Activated B cell treated with CpG ODN at 0.5 μM for 24 hours (primary cell): ENCODE results near the gene DNAJC1. TPM values are rescaled to one million over a fixed set of nuclear protein-coding genes. Genes with fewer than 3 reads are reported as not detected.

ENCODE experiments used
- ATAC-seq: fragments of 200-7000 bp; cut with Tn5 transposase; one replicate; pipeline ENCODE4 v1.10.0; 2021; ENCODE audit warnings: low read depth, mild to moderate bottlenecking, moderate library complexity
- CTCF ChIA-PET: fragments of 350-600 bp; sonication (Branson Sonifier 250); formaldehyde crosslinking; loops from one replicate; lab custom pipeline; 2021; ENCODE audit warnings: antibody characterized with exemption; lab: Charles Lee
- POLR2A ChIA-PET: fragments of 350-600 bp; sonication (Branson Sonifier 250); formaldehyde crosslinking; loops from one replicate; lab custom pipeline; 2021; ENCODE audit warnings: antibody characterized with exemption; lab: Charles Lee
- DNase-seq: peaks from one replicate; pipeline ENCODE4 v3.0.0; 2022
- H3K27ac Mint-ChIP-seq: one replicate; pipeline ENCODE4 v1.8.0; 2020; ENCODE audit warnings: mixed read lengths
- H3K27me3 Mint-ChIP-seq: one replicate; pipeline ENCODE4 v1.8.0; 2021; ENCODE audit warnings: mixed read lengths
- H3K36me3 Mint-ChIP-seq: one replicate; pipeline ENCODE4 v1.8.0; 2021; ENCODE audit warnings: low read depth, mixed read lengths
- H3K4me1 Mint-ChIP-seq: one replicate; pipeline ENCODE4 v1.8.0; 2021; ENCODE audit warnings: mixed read lengths
- H3K4me3 Mint-ChIP-seq: one replicate; pipeline ENCODE4 v1.8.0; 2020; ENCODE audit warnings: mild to moderate bottlenecking, mixed read lengths
- H3K9me3 Mint-ChIP-seq: one replicate; pipeline ENCODE4 v1.8.0; 2020; ENCODE audit warnings: mixed read lengths
- CTCF ChIP-seq: fragments of 200-600 bp; IDR thresholded peaks from one replicate; pipeline ENCODE4 v1.8.0; 2022; ENCODE audit warnings: antibody characterized with exemption, mild to moderate bottlenecking
- intact Hi-C: fragments of 100-400 bp; cut with micrococcal nuclease; formaldehyde crosslinking; loops from one replicate; pipeline ENCODE4 v1.15.1; 2024
- total RNA-seq: library from RNA; stranded (reverse); gene quantifications from 2 replicates; pipeline ENCODE4 v1.2.3, GENCODE V29; 2022

The DNAJC1 gene, protein sequence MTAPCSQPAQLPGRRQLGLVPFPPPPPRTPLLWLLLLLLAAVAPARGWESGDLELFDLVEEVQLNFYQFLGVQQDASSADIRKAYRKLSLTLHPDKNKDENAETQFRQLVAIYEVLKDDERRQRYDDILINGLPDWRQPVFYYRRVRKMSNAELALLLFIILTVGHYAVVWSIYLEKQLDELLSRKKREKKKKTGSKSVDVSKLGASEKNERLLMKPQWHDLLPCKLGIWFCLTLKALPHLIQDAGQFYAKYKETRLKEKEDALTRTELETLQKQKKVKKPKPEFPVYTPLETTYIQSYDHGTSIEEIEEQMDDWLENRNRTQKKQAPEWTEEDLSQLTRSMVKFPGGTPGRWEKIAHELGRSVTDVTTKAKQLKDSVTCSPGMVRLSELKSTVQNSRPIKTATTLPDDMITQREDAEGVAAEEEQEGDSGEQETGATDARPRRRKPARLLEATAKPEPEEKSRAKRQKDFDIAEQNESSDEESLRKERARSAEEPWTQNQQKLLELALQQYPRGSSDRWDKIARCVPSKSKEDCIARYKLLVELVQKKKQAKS
- total RNA-seq: 9.2 and 10.9 TPM in 2 replicates

- POLR2A ChIA-PET: interaction anchor here (0.6 to 4.6 kb wide), 12 partner anchors 10 to 1435 kb away, joined by 3 to 65 read pairs (median 4); partner anchors contain the start of genes COMMD3, MLLT10 and OTUD1
- ATAC-seq (peak; percentile 92), DNase-seq (peak; percentile 98)
- Mint-ChIP-seq H3K36me3 (no peaks in the 10 kb centered on the region), H3K27me3 (no peaks in the 10 kb centered on the region), H3K27ac (peak within 1 kb of the TSS; percentile 91), H3K4me3 (peak within 1 kb of the TSS; percentile 87), H3K9me3 (no peaks in the 10 kb centered on the region), H3K4me1 (peaks cover 41% of the 10 kb centered on the region)
- no peak for TF ChIP-seq CTCF
- CTCF ChIA-PET: interaction anchor here (1.2 to 2.5 kb wide), 5 partner anchors 10 to 986 kb away, joined by 3 to 24 read pairs (median 8); no protein-coding TSS in a partner anchor
- intact Hi-C loops: loop anchor here (1.0 to 5.0 kb wide), 11 partner anchors 226 to 1434 kb away; partner anchors contain the start of genes BMI1, COMMD3, MLLT10 and MSRB2
Observed at GRCh38 chr10:22003177-22003963, at the start of gene DNAJC1. DNAJC1 (minus strand) TSS chr10:22003730; CDS start chr10:22003434, 296 bp downstream.

DNA sequence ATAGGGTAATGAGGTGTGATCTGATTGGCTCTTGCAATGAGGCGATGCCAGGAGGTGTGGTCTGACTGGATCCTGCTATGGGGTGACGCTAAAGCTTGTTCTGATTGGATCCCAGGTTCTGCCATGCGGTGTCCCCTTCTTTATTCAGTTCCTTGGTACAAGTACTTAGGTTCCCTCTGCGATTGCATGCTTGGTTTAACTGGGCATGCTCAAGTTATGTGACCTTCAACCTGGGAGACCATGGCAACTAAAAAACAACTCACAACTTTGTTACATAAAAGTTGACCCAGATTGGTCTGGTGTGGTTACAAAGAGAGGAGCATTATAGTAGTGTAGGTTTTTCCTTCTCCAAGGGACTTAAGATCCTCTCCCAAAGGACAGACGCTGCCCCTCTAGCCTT is 49.5 kb upstream of the DNAJC1 start:
- ATAC-seq (no peak), DNase-seq (no peak)
- Mint-ChIP-seq H3K27me3 (peaks cover 8% of the 10 kb centered on the region), H3K4me1 (no peaks in the 10 kb centered on the region), H3K9me3 (no peaks in the 10 kb centered on the region), H3K4me3 (no peak overlapping the region), H3K27ac (no peak overlapping the region), H3K36me3 (no peaks in the 10 kb centered on the region)
- POLR2A ChIA-PET: no interaction called here
- CTCF ChIA-PET: no interaction called here
- no peak for TF ChIP-seq CTCF
- intact Hi-C loops: no loop called here

DNA sequence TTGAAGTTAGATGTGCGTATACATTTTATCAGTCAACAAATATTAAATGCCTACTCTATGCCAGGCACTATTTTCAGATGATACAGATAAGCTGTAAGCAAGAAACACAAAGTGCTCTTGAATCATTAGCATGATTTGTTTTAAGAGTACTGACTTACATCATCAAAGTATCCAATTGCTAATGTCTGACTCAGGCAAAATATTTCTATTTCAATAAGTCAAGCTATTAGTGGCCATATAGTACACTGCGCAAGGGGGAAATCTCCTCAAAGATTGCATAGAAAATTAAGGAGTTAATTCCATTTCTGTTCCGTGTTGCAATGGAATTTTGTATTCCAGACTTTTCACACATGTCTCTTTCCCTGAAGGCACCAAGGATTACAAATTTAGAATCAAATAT is 46.1 kb upstream of the DNAJC1 start:
- ChIA-PET CTCF (no interaction called here), POLR2A (no interaction called here)
- no peak for DNase-seq
- no peak for TF ChIP-seq CTCF
- H3K36me3 Mint-ChIP-seq: no peaks in the 10 kb centered on the region
- no peaks in the 10 kb centered on the region for H3K4me1 Mint-ChIP-seq
- no peak overlapping the region for H3K27ac Mint-ChIP-seq
- H3K27me3 Mint-ChIP-seq: no peaks in the 10 kb centered on the region
- intact Hi-C loops: no loop called here
- ATAC-seq: no peak
- no peak overlapping the region for H3K4me3 Mint-ChIP-seq
- no peaks in the 10 kb centered on the region for H3K9me3 Mint-ChIP-seq

DNA sequence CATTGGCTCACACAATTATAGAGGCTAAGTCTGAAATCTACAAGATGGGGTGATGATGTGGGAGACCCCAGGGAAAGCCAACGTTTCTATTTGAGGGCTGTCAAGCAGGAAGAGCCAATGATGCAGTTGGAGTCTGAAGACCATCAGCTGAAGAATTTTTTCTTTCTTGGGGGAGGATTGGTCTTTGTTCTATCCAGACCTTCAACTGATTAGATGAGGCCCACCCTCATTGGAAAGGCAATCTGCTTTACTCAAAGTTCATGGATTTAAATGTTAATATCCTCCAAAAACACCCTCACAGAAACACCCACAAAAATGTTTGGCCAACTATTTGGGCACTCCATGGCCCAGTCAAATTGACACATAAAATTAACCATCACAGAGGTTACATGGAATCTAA is 44.3 kb upstream of the DNAJC1 start:
- no peaks in the 10 kb centered on the region for H3K9me3 Mint-ChIP-seq
- H3K27me3 Mint-ChIP-seq: no peaks in the 10 kb centered on the region
- no peaks in the 10 kb centered on the region for H3K36me3 Mint-ChIP-seq
- ATAC-seq (no peak), DNase-seq (no peak)
- no peak overlapping the region for H3K4me3 Mint-ChIP-seq
- intact Hi-C loops: no loop called here
- ChIA-PET POLR2A (no interaction called here), CTCF (no interaction called here)
- no peaks in the 10 kb centered on the region for H3K4me1 Mint-ChIP-seq
- no peak overlapping the region for H3K27ac Mint-ChIP-seq
- TF ChIP-seq CTCF: no peak

DNA sequence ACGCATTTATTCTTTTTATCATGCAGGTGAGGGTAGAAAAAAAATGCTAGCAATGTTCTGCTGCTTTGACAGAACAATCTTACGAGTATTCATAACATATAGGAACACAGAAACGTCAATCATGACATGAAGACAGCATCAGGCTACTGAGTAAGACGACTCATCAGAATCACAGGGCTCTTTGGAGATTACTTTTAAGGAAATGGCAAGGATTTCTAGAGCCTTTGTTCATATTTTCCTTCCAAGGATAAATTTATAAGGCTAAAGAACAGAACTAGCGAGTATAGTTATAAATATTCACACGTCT is 39.8 kb upstream of the DNAJC1 start:
- ATAC-seq (no peak), DNase-seq (no peak)
- TF ChIP-seq CTCF: no peak
- H3K27me3 Mint-ChIP-seq: peaks cover 25% of the 10 kb centered on the region
- ChIA-PET POLR2A (no interaction called here), CTCF (no interaction called here)
- H3K9me3 Mint-ChIP-seq: no peaks in the 10 kb centered on the region
- no peaks in the 10 kb centered on the region for H3K4me1 Mint-ChIP-seq
- H3K27ac Mint-ChIP-seq: no peak overlapping the region
- no peaks in the 10 kb centered on the region for H3K36me3 Mint-ChIP-seq
- H3K4me3 Mint-ChIP-seq: no peak overlapping the region
- intact Hi-C loops: no loop called here
